PC-9 (cell line): ENCODE data around the gene SLC43A3.

ENCODE experiments used
- CTCF ChIP-seq: fragments of 200-600 bp; sonication (generic); conservative IDR thresholded peaks from 2 replicates; pipeline ENCODE4 v1.6.1; 2017; ENCODE audit warnings: mixed run types, antibody characterized with exemption, mild to moderate bottlenecking, moderate library complexity
- EZH2 ChIP-seq: fragments of 200-600 bp; sonication (generic); IDR thresholded peaks from 2 replicates; pipeline ENCODE4 v1.8.0; 2017; ENCODE audit warnings: antibody characterized with exemption, low read depth

- no peak for TF ChIP-seq CTCF
- no peak for TF ChIP-seq EZH2
These were observed 2.7 kb downstream of the SLC43A3 start for GRCh38 chr11:57424137-57424791.
